Neural crest cell (in vitro differentiated cells): ENCODE data around the gene CSNK1D. TPM values are rescaled to one million over a fixed set of nuclear protein-coding genes. Genes with fewer than 3 reads are reported as not detected.

Experiments used
- DNase-seq: peaks from one replicate; pipeline ENCODE4 v3.0.0; 2021; ENCODE audit warnings: low read depth, mixed read lengths, low spot score
- H3K27ac Mint-ChIP-seq: one replicate; pipeline ENCODE4 v1.8.0; 2021; ENCODE audit warnings: mild to moderate bottlenecking, mixed read lengths; ENCODE audit not compliant: unreplicated experiment
- H3K27me3 Mint-ChIP-seq: 2 replicates; pipeline ENCODE4 v1.8.0; 2021; ENCODE audit warnings: low read depth, mild to moderate bottlenecking, mixed read lengths
- H3K36me3 Mint-ChIP-seq: 2 replicates; pipeline ENCODE4 v1.8.0; 2021; ENCODE audit warnings: low read depth, mild to moderate bottlenecking, mixed read lengths
- H3K4me1 Mint-ChIP-seq: 2 replicates; pipeline ENCODE4 v1.8.0; 2021; ENCODE audit warnings: mixed read lengths
- H3K4me3 Mint-ChIP-seq: one replicate; pipeline ENCODE4 v1.8.0; 2021; ENCODE audit warnings: mild to moderate bottlenecking, mixed read lengths
- H3K9me3 Mint-ChIP-seq: 2 replicates; pipeline ENCODE4 v1.8.0; 2021; ENCODE audit warnings: mixed read lengths
- CTCF ChIP-seq: fragments of 200-600 bp; sonication (generic); conservative IDR thresholded peaks from 2 replicates; pipeline ENCODE4 v1.5.0; 2021; ENCODE audit warnings: antibody characterized with exemption, mild to moderate bottlenecking
- total RNA-seq: library from RNA; stranded (reverse); gene quantifications from 2 replicates; pipeline ENCODE4 v1.2.1, GENCODE V29; 2021

CSNK1D gene
- total RNA-seq, 1 donor from 2014 or later = 165 TPM

GRCh38 chr17:82239401-82239925 is 34.0 kb downstream of the CSNK1D start:
- Mint-ChIP-seq H3K36me3 (peaks cover 6% of the 10 kb centered on the region), H3K4me3 (no peak overlapping the region), H3K27ac (no peak overlapping the region), H3K9me3 (no peaks in the 10 kb centered on the region), H3K27me3 (no peaks in the 10 kb centered on the region), H3K4me1 (no peaks in the 10 kb centered on the region)
- no peak for TF ChIP-seq CTCF
- no peak for DNase-seq

GRCh38 chr17:82238472-82239201 is 34.9 kb downstream of the CSNK1D start:
- no peaks in the 10 kb centered on the region for H3K36me3 Mint-ChIP-seq
- peak overlapping the region; percentile 84 for H3K27ac Mint-ChIP-seq
- H3K4me1 Mint-ChIP-seq = no peaks in the 10 kb centered on the region
- H3K27me3 Mint-ChIP-seq = no peaks in the 10 kb centered on the region
- H3K9me3 Mint-ChIP-seq = no peaks in the 10 kb centered on the region
- DNase-seq = no peak
- no peak for TF ChIP-seq CTCF
- H3K4me3 Mint-ChIP-seq = peak overlapping the region; percentile 38

- H3K9me3 Mint-ChIP-seq = no peaks in the 10 kb centered on the region
- no peak for DNase-seq
- no peak overlapping the region for H3K4me3 Mint-ChIP-seq
- TF ChIP-seq CTCF = no peak
- H3K36me3 Mint-ChIP-seq = no peaks in the 10 kb centered on the region
- H3K4me1 Mint-ChIP-seq = no peaks in the 10 kb centered on the region
- no peaks in the 10 kb centered on the region for H3K27me3 Mint-ChIP-seq
- H3K27ac Mint-ChIP-seq = peak overlapping the region; percentile 19
These were observed 35.6 kb downstream of the CSNK1D start for GRCh38 chr17:82237746-82238471.

DNA sequence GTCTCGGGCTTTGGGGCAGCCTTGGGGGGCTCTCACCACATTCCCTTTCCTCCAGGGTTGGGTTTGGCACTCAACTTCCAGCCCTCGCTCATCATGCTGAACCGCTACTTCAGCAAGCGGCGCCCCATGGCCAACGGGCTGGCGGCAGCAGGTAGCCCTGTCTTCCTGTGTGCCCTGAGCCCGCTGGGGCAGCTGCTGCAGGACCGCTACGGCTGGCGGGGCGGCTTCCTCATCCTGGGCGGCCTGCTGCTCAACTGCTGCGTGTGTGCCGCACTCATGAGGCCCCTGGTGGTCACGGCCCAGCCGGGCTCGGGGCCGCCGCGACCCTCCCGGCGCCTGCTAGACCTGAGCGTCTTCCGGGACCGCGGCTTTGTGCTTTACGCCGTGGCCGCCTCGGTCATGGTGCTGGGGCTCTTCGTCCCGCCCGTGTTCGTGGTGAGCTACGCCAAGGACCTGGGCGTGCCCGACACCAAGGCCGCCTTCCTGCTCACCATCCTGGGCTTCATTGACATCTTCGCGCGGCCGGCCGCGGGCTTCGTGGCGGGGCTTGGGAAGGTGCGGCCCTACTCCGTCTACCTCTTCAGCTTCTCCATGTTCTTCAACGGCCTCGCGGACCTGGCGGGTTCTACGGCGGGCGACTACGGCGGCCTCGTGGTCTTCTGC is 36.3 kb downstream of the CSNK1D start:
- DNase-seq = no peak
- Mint-ChIP-seq H3K27ac (peak overlapping the region; percentile 19), H3K36me3 (no peaks in the 10 kb centered on the region)

More for the DNA sequence above, 36.3 kb downstream of the CSNK1D start:
- Mint-ChIP-seq H3K9me3 (no peaks in the 10 kb centered on the region), H3K4me1 (no peaks in the 10 kb centered on the region), H3K4me3 (no peak overlapping the region), H3K27me3 (no peaks in the 10 kb centered on the region)
- TF ChIP-seq CTCF = no peak
